WI38 (cell line): Measurements from ENCODE around the gene CDH2.
"Not testable (repeated sequence)": the region's sequence is repeated elsewhere in the genome, so short reads cannot be mapped to it uniquely, and the experiment has no call there.

ENCODE experiments used
- H3K4me3 ChIP-seq: 2 replicates; pipeline ENCODE4 v1.5.1; 2011; ENCODE audit warnings: low read depth, mild to moderate bottlenecking, control low read depth, low read length
- CTCF ChIP-seq: IDR thresholded peaks from 2 replicates; pipeline ENCODE4 v1.5.1; 2012; ENCODE audit warnings: low read depth, mild to moderate bottlenecking, control low read depth, low read length

Gene CDH2

GRCh38 chr18:27948986-27949385 lies 227.9 kb downstream of the CDH2 start:
- no peak overlapping the region for H3K4me3 ChIP-seq
- TF ChIP-seq CTCF, result no peak

- no peak for TF ChIP-seq CTCF
These were observed 234.2 kb downstream of the CDH2 start for GRCh38 chr18:27942706-27943105.

GRCh38 chr18:27931535-27931934 lies 245.4 kb downstream of the CDH2 start:
- H3K4me3 ChIP-seq, result no peak overlapping the region
- TF ChIP-seq CTCF, result no peak

More at GRCh38 chr18:27942706-27943105, 234.2 kb downstream of the CDH2 start:
- no peak overlapping the region for H3K4me3 ChIP-seq

GRCh38 chr18:27922780-27923179 lies 254.2 kb downstream of the CDH2 start:
- H3K4me3 ChIP-seq, result no peak overlapping the region
- TF ChIP-seq CTCF, result no peak

- 0 out of 2 replicates have a peak overlapping the region, but pooled peaks have one; percentile 8 for H3K4me3 ChIP-seq
- TF ChIP-seq CTCF, result no peak
These were observed 254.8 kb downstream of the CDH2 start for GRCh38 chr18:27921904-27922751.

GRCh38 chr18:27921392-27921791 lies 255.5 kb downstream of the CDH2 start:
- no peak overlapping the region for H3K4me3 ChIP-seq
- TF ChIP-seq CTCF, result no peak

- no peak for TF ChIP-seq CTCF
- H3K4me3 ChIP-seq, result no peak overlapping the region
These were observed 256.1 kb downstream of the CDH2 start for GRCh38 chr18:27920836-27921235.

- H3K4me3 ChIP-seq, result not testable (repeated sequence)
These were observed 270.7 kb downstream of the CDH2 start for GRCh38 chr18:27906189-27906588.
